Left cardiac atrium (tissue), 4 donors: ENCODE results near the gene EPC2. TPM values are rescaled to one million over a fixed set of nuclear protein-coding genes. Genes with fewer than 3 reads are reported as not detected.

Source experiments
- ATAC-seq, 2 donors: fragments of 200-7000 bp; cut with Tn5 transposase; one replicate each; pipeline ENCODE4 v1.9.1; 2020; ENCODE audit warnings: mild to moderate bottlenecking in 2 of 2, moderate library complexity in 2 of 2
- DNase-seq: peaks from one replicate; pipeline ENCODE4 v3.0.0-alpha.2; 2020
- intact Hi-C, 2 donors: fragments of 100-400 bp; cut with DNase I; formaldehyde crosslinking; loops; one replicate each; pipeline versions ENCODE4 v1.14.1 to v1.15.1; 2022 to 2023
- long read RNA-seq: library from polyadenylated mRNA; unstranded; transcript quantifications from one replicate; pipeline ENCODE4 v2.0.0, GENCODE V29; 2021
- total RNA-seq, 2 donors: library from RNA; stranded (reverse); fragmentation: NEBNext Ultra II Directional; extraction: Animal tissue kit (Norgen Biotek cat#: 25700); gene quantifications; one replicate each; pipeline ENCODE4 v1.2.1, GENCODE V29; 2021
- donor health status: DM: no; HTN: yes; CAD: no.
- donor health status: DM: no; HTN: yes; CAD: no; lungs with severe emphysema.
- donor health status: DM: yes; HTN: yes; CAD: no.
- donor health status: Dilated cardiomyopathy.

Gene EPC2, protein sequence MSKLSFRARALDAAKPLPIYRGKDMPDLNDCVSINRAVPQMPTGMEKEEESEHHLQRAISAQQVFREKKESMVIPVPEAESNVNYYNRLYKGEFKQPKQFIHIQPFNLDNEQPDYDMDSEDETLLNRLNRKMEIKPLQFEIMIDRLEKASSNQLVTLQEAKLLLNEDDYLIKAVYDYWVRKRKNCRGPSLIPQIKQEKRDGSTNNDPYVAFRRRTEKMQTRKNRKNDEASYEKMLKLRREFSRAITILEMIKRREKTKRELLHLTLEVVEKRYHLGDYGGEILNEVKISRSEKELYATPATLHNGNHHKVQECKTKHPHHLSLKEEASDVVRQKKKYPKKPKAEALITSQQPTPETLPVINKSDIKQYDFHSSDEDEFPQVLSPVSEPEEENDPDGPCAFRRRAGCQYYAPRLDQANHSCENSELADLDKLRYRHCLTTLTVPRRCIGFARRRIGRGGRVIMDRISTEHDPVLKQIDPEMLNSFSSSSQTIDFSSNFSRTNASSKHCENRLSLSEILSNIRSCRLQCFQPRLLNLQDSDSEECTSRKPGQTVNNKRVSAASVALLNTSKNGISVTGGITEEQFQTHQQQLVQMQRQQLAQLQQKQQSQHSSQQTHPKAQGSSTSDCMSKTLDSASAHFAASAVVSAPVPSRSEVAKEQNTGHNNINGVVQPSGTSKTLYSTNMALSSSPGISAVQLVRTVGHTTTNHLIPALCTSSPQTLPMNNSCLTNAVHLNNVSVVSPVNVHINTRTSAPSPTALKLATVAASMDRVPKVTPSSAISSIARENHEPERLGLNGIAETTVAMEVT
- total RNA-seq = 10 to 100 TPM; 19.1 to 22.3 TPM
- long read RNA-seq, partial matches to known transcripts = 3 of 5 reads
- long read RNA-seq, other reads (novel, unspliced or antisense) = 1 of 5 reads

DNA sequence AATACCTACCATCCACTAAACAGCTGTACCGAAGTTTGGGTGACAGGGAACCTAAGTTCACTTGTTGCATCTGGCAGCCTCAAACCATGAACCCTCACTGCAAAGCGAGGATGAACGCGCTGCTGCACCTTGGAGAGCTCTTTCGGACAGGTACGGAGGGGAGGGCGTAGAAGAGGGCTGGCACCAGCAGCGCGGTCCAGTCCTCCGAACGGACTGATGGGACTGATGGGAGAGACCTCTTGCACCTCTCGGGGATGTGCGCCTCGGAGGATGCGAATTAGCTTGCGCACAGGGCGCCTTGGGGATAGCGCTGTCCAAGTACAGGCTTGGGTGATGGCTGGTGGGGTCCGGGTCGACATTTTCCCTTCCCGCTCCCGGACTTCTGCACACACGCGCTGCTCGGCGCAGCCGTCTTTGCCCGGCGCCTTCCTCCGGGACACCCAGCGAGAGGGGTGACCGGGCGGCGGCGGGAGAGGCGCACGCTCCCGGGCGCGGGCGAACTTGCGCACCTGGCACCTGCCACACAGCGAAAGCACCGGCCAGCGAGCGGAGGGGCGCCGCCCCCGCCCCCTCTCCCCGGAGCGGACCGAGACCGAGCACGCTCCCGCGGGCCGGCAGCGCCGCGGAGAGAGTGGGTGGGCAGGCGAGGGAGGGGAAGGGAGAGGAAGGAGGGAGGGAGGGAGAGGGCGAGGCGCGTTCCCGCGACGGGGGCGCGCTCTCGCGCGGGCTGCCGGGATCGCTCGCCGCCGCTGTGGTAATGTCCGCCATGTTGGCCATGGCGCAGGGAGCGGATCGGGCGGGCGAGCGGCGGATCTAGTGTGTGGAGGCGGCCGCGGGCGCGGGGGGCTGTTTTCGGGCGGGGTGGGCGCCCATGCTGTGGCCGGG lies at the start of gene EPC2:
TSS of gene EPC2 (plus strand) at position 754 of the 885 bp plus-strand sequence. CDS start 267 bp downstream, outside the sequence.
- intact Hi-C loops = loop anchor here (5.0 to 10.0 kb wide), 2 partner anchors 348 to 619 kb away; partner anchors contain the start of genes MBD5 (in 1 of the 2) and ORC4 (in 1 of the 2)
- ATAC-seq (peak; percentile 93 to 94), DNase-seq (peak; percentile 85)

DNA sequence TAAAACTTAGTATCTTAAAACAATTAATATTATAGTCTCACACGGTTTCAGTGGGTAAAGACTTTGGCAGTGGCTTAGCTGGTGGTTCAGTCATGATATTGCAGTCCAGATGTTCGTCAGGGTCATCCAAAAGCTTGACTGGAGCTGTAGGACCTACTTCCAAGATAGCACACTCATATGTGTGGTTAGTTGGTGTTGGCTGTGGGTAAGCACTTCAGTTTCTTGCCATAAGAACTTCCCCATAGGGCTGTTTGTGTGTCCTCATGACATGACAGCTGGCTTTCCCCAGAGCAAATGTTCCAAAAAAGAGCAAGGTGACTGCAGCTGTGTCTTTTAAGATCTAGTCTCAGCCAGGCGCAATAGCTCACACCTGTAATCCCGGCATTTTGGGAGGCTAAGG lies 48.5 kb upstream of the EPC2 start:
- ATAC-seq (no peak), DNase-seq (no peak)
- intact Hi-C loops = no loop called here

DNA sequence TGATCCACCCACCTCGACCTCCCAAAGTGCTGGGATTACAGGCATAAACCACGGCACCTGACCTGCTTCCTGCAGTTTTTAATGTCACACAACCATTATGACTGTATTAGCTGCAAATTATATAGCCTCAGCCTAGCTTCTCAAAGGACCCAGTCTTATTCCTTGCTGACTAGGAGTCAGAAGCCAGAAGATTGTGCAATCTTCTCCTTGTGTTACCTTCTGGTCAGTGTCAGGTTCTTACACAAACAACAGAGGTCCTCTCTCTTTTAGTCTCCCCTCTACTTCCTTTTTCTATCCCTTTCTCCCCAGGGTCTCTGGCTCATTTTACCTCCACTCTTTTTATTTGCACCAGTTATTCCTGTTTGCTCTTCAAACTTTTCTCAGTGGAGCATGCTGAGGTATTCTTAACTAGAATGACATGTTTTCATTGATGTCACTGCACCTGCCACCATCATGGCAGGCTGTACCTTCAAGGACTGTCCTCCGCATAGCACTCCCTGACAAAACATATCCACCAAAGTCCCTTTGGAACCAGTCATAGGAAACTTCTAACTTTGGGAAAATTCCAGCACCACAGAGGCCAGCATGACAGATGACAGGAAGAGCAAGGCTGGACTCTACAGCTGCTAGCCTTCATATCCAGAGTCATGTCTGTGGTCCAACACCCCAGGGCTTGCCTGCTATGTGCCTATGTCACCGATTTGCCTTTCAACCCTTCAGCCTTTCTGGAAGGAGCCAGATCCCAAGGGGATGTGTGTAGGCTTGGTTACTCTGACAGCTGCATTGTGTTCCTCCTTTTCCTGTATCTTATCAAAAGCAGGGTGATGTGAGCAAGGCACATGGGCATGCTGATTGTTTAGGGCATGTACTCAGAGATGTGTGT lies 45.2 kb upstream of the EPC2 start:
- ATAC-seq = no peak

DNA sequence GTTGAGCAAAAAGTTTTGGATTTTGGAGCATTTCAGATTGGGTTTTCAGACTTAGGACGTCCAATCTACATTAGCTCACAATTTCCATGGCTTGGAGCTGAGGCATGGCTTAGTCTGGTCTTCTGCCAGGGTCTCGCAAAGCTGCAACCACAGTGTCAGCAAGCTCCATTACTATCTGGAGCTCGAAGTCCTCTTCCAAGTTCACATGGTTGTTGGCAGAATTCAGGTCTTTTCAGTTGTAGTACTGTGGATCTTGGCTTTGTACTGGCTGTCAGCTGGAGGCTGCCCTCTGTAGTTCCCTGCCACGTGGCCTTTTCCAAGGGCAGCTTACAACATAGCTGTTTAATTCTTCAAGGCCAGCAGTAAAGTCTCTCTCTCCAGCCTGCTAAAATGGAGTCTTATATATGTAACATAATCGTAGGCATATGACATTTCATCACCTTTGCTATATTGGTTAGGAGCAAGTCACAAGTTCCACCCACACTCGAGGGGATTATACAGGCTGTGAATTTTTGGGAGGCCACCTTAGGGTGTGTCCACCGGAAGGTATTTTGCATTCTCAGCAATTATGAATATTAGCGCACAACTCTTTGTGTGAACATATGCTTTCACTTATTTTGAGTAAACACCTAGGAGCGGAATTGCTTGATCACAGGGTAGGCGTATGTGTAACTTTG lies 41.5 kb upstream of the EPC2 start:
- ATAC-seq (no peak), DNase-seq (peak; percentile 24)
- intact Hi-C loops = no loop called here

More for the DNA sequence above, 45.2 kb upstream of the EPC2 start:
- intact Hi-C loops = no loop called here
- no peak for DNase-seq

DNA sequence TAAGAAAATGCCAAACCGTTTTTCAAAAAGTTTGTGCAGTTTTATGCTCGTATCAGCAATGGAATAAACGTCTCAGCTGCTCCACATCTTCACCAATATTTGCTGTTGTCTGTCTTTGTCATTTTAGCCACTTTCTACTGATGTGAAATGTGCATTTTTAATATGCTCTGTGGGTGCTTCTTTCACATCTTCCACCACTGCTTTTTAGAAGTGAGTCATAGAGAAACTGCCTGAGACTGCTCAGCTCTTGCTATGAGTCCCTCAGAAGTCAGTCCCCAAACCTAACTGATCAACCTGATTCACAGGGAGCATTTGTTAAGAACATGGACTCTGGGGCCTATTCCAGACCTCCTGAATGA lies 41.0 kb upstream of the EPC2 start:
- ATAC-seq = no peak
- no peak for DNase-seq
- intact Hi-C loops = no loop called here

DNA sequence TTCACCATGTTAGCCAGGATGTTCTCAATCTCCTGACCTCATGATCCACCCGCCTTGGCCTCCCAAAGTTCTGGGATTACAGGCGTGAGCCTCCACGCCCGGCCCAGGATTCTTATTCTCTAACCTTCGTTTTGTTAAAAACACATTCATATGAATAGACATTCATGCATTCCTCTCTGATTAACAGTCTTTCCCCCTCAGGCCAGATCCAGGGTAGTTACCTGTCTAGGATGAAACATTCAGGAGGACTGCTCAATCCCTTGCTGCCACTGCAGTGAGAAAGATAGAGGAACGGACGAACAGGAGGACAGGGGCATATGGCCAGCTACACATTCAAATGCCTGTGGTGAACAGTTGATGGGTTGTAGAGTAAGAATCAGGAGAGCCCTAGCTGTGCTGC lies 39.6 kb upstream of the EPC2 start:
- ATAC-seq (no peak), DNase-seq (no peak)
- intact Hi-C loops = no loop called here

DNA sequence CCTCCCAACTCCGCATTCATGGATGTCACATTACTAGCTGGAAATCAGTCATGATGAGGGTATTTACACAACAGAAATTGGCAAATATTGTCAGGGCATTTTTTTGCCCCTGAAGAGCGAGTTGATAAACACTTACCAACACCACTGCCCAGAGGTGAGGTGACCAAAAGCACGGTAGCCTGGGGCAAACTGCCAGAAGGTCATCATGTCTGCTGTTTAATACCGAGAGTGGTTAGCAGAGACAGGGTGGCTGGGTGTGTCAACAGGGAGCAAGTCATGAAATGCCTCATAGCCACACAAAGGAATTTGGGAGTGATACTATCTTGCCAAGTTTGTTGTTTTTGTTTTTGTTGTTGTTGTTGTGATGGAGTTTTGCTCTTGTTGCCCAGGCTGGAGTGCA lies 37.0 kb upstream of the EPC2 start:
- DNase-seq (no peak), ATAC-seq (no peak)
- intact Hi-C loops = no loop called here

DNA sequence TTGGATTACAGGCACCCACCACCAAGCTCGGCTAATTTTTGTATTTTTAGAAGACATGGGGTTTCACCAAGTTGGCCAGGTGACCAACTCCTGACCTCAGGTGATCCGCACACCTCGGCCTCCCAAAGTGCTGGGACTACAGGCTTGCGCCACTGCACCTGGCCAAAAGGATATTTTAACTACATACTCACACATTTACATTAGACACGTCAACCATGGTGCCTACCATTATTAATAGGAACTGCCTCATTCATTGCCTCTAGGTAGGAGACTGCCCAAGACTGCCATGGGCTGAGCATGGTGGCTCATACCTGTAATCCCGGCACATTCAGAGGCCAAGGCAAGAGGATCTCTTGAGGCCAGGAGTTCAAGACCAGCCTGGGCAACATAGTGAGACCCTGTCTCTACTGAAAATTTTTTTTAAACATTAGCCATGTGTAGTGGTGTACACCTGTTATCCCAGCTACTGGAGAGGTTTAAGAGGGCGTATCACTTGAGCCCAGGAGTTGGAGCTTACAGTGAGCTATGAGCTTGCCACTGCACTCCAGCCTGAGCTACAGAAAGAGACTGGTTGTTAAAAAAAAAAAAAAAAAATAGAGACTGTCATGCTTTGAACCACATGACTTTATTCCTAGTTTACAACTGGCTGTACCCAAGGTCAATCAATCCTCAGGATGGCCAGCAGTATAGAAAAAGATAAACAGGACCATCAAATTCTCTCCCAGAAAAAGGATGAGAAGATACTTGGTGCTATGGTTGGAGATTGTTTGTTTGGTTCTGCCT lies 31.1 kb upstream of the EPC2 start:
- no peak for DNase-seq
- no peak for ATAC-seq
- intact Hi-C loops = no loop called here

DNA sequence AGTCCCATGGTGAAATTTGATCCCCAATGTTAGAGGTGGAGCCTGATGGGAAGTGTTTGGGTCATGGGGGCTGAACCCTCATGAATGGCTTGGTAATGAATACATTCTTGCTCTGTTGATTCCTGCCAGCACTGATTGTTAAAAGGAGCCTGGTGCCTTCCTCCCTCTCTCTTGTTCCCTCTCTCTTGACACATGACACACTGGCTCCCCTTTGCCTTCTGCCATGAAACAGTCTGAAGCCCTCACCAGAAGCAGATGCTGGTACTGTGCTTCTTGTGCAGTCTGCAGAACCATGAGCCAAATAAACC lies 30.6 kb upstream of the EPC2 start:
- intact Hi-C loops = no loop called here
- peak; percentile 31 to 37 for ATAC-seq

DNA sequence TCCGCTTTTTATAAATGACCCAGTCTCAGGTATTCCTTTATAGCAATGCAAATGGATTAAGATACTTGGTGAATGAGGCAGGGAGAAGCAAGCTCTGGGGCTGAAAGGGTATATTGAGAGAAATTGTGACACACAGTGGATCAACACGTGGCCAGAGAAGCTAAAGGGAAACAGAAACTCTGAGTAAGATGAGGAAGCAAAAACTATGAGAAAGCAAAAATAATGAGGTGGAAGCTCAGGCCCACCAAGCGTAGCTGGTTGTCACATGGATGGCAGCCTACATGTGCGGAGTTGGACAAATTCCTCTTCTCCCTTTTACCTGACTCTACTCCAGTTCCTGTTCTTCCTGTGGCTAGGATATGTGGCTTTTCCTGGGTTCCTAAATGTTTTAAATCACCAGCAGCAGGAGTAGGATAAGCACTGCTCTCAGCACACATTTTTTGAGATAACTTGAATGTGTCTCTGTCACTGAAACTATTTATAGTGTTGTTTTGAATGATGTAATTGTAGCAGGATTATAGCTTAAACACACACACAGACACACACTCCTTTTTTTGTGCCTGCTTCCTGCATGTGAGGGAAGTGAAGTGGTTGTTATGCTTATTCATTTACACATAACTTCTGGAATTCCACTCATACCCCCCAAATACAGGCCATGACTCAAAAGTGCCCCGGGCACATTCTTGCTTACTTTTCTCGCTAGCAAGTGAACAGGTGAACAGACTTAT lies 30.1 kb upstream of the EPC2 start:
- ATAC-seq = peak; percentile 71 to 84

More for the DNA sequence above, 30.6 kb upstream of the EPC2 start:
- no peak for DNase-seq

DNA sequence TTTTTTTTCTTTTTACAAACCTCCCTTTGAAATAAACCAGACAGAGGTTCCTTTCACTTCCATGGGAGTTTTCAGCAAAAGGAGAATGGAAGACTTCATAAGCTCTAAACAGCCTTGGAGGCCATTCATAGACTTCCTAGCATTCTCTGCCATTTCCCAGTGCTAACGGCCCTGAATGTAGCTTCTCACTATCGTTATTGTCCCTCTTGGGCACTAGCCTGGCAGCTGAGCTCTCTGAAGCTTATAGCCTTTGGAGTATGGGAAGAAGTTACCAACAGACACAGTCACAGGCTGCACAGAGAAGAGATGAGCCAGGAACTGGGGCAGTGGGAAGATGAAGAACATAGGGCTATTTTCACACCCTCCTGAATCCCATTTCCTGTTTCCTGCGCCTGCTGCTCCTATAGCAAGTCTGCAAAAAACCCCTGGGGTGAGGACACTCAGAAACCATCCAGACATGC lies 29.1 kb upstream of the EPC2 start:
- ATAC-seq (no peak), DNase-seq (no peak)
- intact Hi-C loops = no loop called here

More for the DNA sequence above, 30.1 kb upstream of the EPC2 start:
- no peak for DNase-seq
- intact Hi-C loops = no loop called here

DNA sequence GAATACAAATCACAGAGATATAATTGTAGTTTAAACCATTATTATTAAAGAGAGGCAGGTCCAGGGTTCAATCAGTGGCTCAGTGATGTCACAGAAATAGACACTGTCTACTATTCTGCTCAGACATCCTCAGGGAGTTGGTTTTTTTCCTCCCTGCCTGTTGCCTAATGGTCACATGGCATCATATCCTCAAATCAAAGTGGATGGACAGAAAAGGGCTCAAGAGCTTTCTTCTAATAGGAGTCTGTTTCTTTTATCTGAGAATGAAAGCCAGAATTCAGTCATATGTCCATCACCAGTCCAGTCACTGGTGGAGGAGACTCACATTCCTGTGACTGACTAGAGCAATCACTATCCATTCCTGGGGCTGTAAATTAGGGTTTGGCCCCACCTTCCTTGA lies 27.9 kb upstream of the EPC2 start:
- intact Hi-C loops = no loop called here
- ATAC-seq = no peak
- DNase-seq = no peak

DNA sequence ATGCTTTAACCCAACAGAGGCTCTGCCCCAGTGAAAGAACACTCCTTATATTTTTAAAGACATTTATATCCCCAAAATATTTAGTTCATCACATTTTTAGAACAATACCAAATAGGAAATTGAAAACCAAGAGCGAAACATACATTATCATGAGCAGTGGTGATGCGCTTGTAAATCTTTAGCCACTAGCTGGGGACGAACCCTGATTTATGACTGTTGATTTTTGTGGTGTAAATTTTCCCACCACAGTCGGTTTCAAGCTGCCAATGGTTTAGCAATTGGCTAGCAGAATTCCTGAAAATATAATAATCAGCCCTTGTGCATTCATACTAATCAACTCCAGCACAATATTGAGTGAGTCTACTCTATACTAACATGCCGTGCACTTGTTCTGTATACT lies 27.3 kb upstream of the EPC2 start:
- no peak for DNase-seq
- ATAC-seq = no peak
- intact Hi-C loops = no loop called here

DNA sequence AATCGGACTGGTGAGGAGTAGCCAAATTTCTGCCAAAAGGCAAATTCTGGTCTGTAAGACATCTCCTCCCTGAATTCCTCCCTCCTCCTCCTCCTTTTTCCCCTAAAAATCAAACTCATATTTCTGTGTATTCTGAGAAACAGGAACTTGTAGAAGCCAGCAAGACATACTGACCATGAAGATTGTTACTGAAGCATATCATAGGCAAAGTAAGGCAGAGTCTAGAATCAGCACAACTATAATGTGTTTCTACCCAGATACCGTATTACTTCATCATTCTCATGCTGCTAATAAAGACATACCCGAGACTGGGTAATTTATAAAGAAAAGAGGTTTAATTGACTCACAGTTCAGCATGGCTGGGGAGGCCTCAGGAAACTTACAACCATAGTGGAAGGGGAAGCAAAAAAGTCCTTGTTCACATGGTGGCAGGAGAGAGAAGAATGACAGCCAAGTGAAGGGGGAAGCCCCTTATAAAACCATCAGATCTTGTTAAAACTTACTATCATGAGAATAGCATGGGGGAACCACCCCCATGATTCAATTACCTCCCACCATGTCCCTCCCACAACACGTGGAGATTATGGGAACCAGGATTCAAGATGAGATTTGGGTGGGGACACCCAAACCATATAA lies 24.9 kb upstream of the EPC2 start:
- ATAC-seq (no peak), DNase-seq (no peak)
- intact Hi-C loops = no loop called here

DNA sequence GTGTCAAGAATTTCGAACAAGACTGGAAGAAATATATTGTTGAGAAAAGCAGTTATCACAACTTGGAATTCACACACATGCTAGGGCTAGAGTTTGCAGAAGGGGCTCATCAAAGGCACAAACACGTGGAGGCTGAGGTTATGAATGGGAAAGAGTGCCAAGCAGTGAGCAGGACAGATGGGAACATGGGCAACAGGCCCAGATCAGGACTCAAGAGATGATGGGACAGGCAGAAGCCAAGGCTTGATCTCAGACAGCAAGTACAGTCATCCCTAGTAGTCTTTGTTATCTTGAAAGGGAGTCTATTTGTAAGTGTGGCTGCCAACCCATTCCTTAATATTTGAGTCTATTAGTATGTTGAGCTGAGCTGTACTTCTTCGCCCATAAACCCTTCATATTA lies 22.2 kb upstream of the EPC2 start:
- ATAC-seq (peak in 1 of 2 donors; percentile 89), DNase-seq (no peak)
- intact Hi-C loops = no loop called here

DNA sequence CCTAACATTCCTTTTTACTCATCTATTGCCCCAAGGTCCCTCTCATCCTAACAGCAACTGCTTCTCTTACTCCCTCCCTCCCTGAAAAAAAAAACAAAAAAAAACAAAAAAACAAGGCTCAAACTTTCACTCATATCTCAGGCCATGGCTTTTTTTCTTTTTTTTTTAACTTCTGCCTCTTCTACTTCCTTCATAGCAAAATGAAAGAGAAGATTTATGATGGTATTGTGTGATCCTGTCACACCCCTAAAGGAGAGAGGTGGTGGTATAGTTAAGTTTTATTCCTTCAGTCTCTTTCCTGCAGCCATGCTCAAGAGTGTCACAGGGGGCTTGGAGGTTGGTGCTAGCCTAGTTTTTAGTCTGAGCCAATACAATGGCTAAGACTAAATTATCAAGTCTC lies 21.5 kb upstream of the EPC2 start:
- ATAC-seq (no peak), DNase-seq (no peak)
- intact Hi-C loops = no loop called here
